GM12878 (cell line): ENCODE measurements around the gene NPC2. TPM values are rescaled to one million over a fixed set of nuclear protein-coding genes. Genes with fewer than 3 reads are reported as not detected.

Experiments used
- ATAC-seq: fragments of 200-7000 bp; cut with Tn5 transposase; 3 replicates; pipeline ENCODE4 v1.9.1; 2020; ENCODE audit warnings: mild to moderate bottlenecking, moderate library complexity
- BruUV-seq: library from RNA; stranded (reverse); fragments of 400-500 nt; replicated peaks from 2 replicates; lab custom pipeline; 2021; lab: Mats Ljungman, UMichigan
- CTCF ChIA-PET: fragments of 300-600 bp; sonication (Branson Sonifier 250); formaldehyde crosslinking; extraction: SDS; loops from one replicate; lab custom pipeline; 2021; ENCODE audit warnings: inconsistent platforms; lab: Yijun Ruan, JAX
- POLR2A ChIA-PET: fragments of 350-600 bp; formaldehyde crosslinking; extraction: SDS; loops from one replicate; lab custom pipeline; 2021; ENCODE audit warnings: inconsistent platforms; lab: Charles Lee
- RAD21 ChIA-PET: fragments of 300-600 bp; sonication (Branson Sonifier 250); formaldehyde crosslinking; loops from one replicate; lab custom pipeline; 2023; ENCODE audit warnings: antibody characterized with exemption; ENCODE audit not compliant: unreplicated experiment; lab: Charles Lee
- SMC1A ChIA-PET: fragments of 300-600 bp; sonication (Branson Sonifier 250); formaldehyde crosslinking; loops from one replicate; lab custom pipeline; 2023; ENCODE audit not compliant: unreplicated experiment, uncharacterized antibody; lab: Charles Lee
- DNase-seq: peaks from one replicate; pipeline ENCODE4 v3.0.0-alpha.2; 2011; ENCODE audit warnings: low read depth, low spot score
- FAIRE-seq: peaks from 3 replicates; lab custom pipeline; 2011; peaks lifted over from hg19 to GRCh38; lab: Jason Lieb, UNC
- H2AFZ ChIP-seq: 2 replicates; pipeline ENCODE4 v1.6.0; 2011; ENCODE audit warnings: low read depth, low read length, control low read depth; ENCODE audit not compliant: control insufficient read depth
- H3K27ac ChIP-seq: 2 replicates; pipeline ENCODE4 v1.5.1; 2011; ENCODE audit warnings: control low read depth; ENCODE audit not compliant: control insufficient read depth, insufficient read depth
- H3K27me3 ChIP-seq, 2 experiments: replicated peaks in 1 of 2; 2 replicates each; pipeline versions ENCODE4 v1.6.0 to v1.6.1; 2011; ENCODE audit warnings: low read length in 1 of 2; ENCODE audit not compliant: control insufficient read depth in 2 of 2, insufficient read depth in 2 of 2
- H3K36me3 ChIP-seq, 2 experiments: 2 replicates each; pipeline ENCODE4 v1.5.1; 2011; ENCODE audit warnings: low read length in 1 of 2; ENCODE audit not compliant: control insufficient read depth in 2 of 2, insufficient read depth in 2 of 2
- H3K4me1 ChIP-seq: 2 replicates; pipeline ENCODE4 v1.6.1; 2011; ENCODE audit warnings: mild to moderate bottlenecking, low read length, moderate library complexity, mixed read lengths; ENCODE audit not compliant: control insufficient read depth, insufficient read depth
- H3K4me2 ChIP-seq: 2 replicates; pipeline ENCODE4 v1.6.0; 2011; ENCODE audit warnings: control low read depth; ENCODE audit not compliant: control insufficient read depth, insufficient read depth
- H3K4me3 ChIP-seq: fragments of 200-600 bp; sonication (generic); 2 replicates; pipeline ENCODE4 v1.5.1; 2016
- H3K79me2 ChIP-seq: 2 replicates; pipeline ENCODE4 v1.6.0; 2011; ENCODE audit warnings: low read length; ENCODE audit not compliant: control insufficient read depth, insufficient read depth
- H3K9ac ChIP-seq: 2 replicates; pipeline ENCODE4 v1.8.0; 2011; ENCODE audit warnings: low read length, control low read depth, mixed read lengths; ENCODE audit not compliant: control insufficient read depth, insufficient read depth
- H3K9me3 ChIP-seq: replicated peaks from 3 replicates; pipeline ENCODE4 v1.5.1; 2011; ENCODE audit warnings: mild to moderate bottlenecking, low read length; ENCODE audit not compliant: control insufficient read depth, insufficient read depth
- H4K20me1 ChIP-seq: 2 replicates; pipeline ENCODE4 v1.6.0; 2011; ENCODE audit not compliant: control insufficient read depth, insufficient read depth
- BHLHE40 ChIP-seq, 2 experiments: fragments of 450-650 bp in 1 of 2; IDR thresholded peaks; 2 replicates each; pipeline ENCODE4 v1.6.1; 2011 to 2017; ENCODE audit warnings: low read depth in 2 of 2, borderline replicate concordance in 1 of 2, improper control_type of control experiment in 1 of 2, low read length in 1 of 2, mild to moderate bottlenecking in 1 of 2
- CREB1 ChIP-seq: IDR thresholded peaks from 2 replicates; pipeline ENCODE4 v1.6.1; 2012; ENCODE audit warnings: low read depth, mild to moderate bottlenecking, inconsistent platforms
- KAT2A ChIP-seq: conservative IDR thresholded peaks from 2 replicates; pipeline ENCODE4 v1.6.1; 2011; ENCODE audit warnings: low read depth, low read length; ENCODE audit not compliant: control insufficient read depth
- MYB ChIP-seq: fragments of 150-350 bp; IDR thresholded peaks from 2 replicates; pipeline ENCODE4 v1.6.1; 2014; ENCODE audit warnings: mild to moderate bottlenecking, low read depth, low read length, borderline replicate concordance
- PAX8 ChIP-seq: fragments of 450-650 bp; IDR thresholded peaks from 2 replicates; pipeline ENCODE4 v1.6.1; 2017; ENCODE audit warnings: mild to moderate bottlenecking, moderate library complexity
- RFX5 ChIP-seq: IDR thresholded peaks from 2 replicates; pipeline ENCODE4 v1.6.1; 2011; ENCODE audit warnings: low read depth, low read length, improper control_type of control experiment
- TCF12 ChIP-seq: IDR thresholded peaks from 2 replicates; pipeline ENCODE4 v1.6.1; 2011; ENCODE audit warnings: low read depth, mild to moderate bottlenecking, low read length
- TCF7 ChIP-seq: IDR thresholded peaks from 2 replicates; pipeline ENCODE4 v1.6.1; 2014; ENCODE audit warnings: antibody characterized with exemption, borderline replicate concordance
- WRNIP1 ChIP-seq: IDR thresholded peaks from 2 replicates; pipeline ENCODE4 v1.6.1; 2011; ENCODE audit warnings: low read depth, low read length, improper control_type of control experiment, borderline replicate concordance
- ZNF24 ChIP-seq: fragments of 450-650 bp; IDR thresholded peaks from 2 replicates; pipeline ENCODE4 v1.6.1; 2017; ENCODE audit warnings: antibody characterized with exemption, mild to moderate bottlenecking
- WGBS: methylation state at CpG from one replicate; pipeline ENCODE4 v1.1.6; 2016; ENCODE audit warnings: low lambda C conversion rate; ENCODE audit not compliant: insufficient replicate concordance, insufficient coverage; ENCODE audit errors: missing lambda C conversion rate; 5-methylcytosine and 5-hydroxymethylcytosine counted together
- in situ Hi-C: fragments of 300-500 bp; cut with MboI; formaldehyde crosslinking; loops from 9 replicates; pipeline ENCODE4 v1.14.3; 2018; ENCODE audit warnings: mixed read lengths
- intact Hi-C: fragments of 100-400 bp; cut with micrococcal nuclease; formaldehyde crosslinking; loops from one replicate; pipeline ENCODE4 v1.14.2; 2022; ENCODE audit not compliant: unreplicated experiment
- polyA plus RNA-seq, 11 experiments: library from polyadenylated mRNA; depleted of rRNA in 4 of 11; unstranded in 6 of 11; stranded (reverse) in 5 of 11; fragments of >200 nt; fragmentation: Nextera tagmentation in 4 of 11; fragmentation: Illumina TruSeq in 1 of 11; extraction: Ambion mirVana in 4 of 11; extraction: Trizol in 1 of 11; gene quantifications; 1 replicate in 1 of 11; 2 replicates in 10 of 11; pipeline versions ENCODE4 v1.2.1 to v1.2.3, GENCODE V29; 2011 to 2016; ENCODE audit warnings: inconsistent platforms in 2 of 11, missing spikeins in 2 of 11, low read depth in 1 of 11
- total RNA-seq, 4 experiments: library from RNA; depleted of rRNA in 3 of 4; stranded (reverse); fragments of >200 nt in 3 of 4; fragmentation: Illumina TruSeq in 1 of 4; extraction: Trizol in 1 of 4; gene quantifications; 2 replicates each; pipeline versions ENCODE4 v1.2.1 to v1.2.3, GENCODE V29; 2013 to 2021
- TF ChIP-seq, protein P1 (sequence below): IDR thresholded peaks from 2 replicates; pipeline ENCODE4 v1.6.1; 2011; ENCODE audit warnings: low read depth, mild to moderate bottlenecking, low read length, moderate library complexity, borderline replicate concordance; ENCODE audit errors: extremely low read depth
- TF ChIP-seq, protein P2 (sequence below): fragments of 150-350 bp; IDR thresholded peaks from 2 replicates; pipeline ENCODE4 v1.6.1; 2014; ENCODE audit warnings: mild to moderate bottlenecking, low read depth, low read length

NPC2 gene
- total and polyA plus RNA-seq, 10 of the 15 experiments (the other 5 are each of a cell fraction or from before 2014, with no cell fraction given), result 29.5 to 109 (median 59.1) TPM

DNA sequence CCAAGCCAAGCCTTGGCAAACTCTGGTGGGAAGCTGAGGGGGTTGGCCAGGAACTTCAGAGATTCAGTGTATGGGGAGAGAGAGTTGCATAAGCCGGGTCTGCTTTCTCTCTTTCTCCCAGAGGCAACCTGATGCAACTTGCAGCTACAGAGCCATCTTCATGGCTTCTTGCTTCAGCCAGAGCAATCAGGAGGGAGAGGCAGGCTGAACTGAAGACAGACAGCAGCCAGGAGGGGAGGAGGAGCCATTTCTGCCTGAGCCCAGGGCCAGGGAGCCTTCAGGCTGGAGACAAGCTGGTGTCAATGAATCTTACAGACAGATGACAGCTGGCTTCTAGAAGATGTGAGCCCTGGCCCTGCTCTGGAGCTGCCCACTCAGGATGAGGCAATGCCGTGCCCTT is 18.7 kb downstream of the NPC2 start:
- ATAC-seq, result no peak
- in situ Hi-C loops, result no loop called here

More for the DNA sequence above, 18.7 kb downstream of the NPC2 start:
- H4K20me1 ChIP-seq, result no peaks in the 10 kb centered on the region
- BruUV-seq, result no TSS peak
- no peaks in the 10 kb centered on the region for H3K9me3 ChIP-seq
- RAD21 ChIA-PET, result no interaction called here
- 56% methylated on average over 2 of the region's 2 CpGs for WGBS
- H3K36me3 ChIP-seq, result no peaks in the 10 kb centered on the region; a peak in 1 of 4 replicates
- H3K27me3 ChIP-seq, result no peaks in the 10 kb centered on the region
- DNase-seq (no peak), FAIRE-seq (no peak)
- POLR2A ChIA-PET, result no interaction called here
- H3K9ac ChIP-seq, result no peak overlapping the region
- H2AFZ ChIP-seq, result no peak overlapping the region
- CTCF ChIA-PET, result interaction anchor here (0.6 to 1.7 kb wide), 2 partner anchors 16 to 111 kb away, joined by 3 to 4 read pairs; no protein-coding TSS in a partner anchor
- no peaks in the 10 kb centered on the region for H3K79me2 ChIP-seq
- no peak overlapping the region for H3K4me3 ChIP-seq
- no peaks in the 10 kb centered on the region for H3K4me1 ChIP-seq
- intact Hi-C loops, result no loop called here
- no peak overlapping the region for H3K4me2 ChIP-seq
- TF ChIP-seq, protein P1, sequence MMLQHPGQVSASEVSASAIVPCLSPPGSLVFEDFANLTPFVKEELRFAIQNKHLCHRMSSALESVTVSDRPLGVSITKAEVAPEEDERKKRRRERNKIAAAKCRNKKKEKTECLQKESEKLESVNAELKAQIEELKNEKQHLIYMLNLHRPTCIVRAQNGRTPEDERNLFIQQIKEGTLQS, result no peak
- TF ChIP-seq RFX5 (no peak), MYB (no peak), ZNF24 (no peak), WRNIP1 (no peak), TCF12 (no peak), KAT2A (no peak), CREB1 (no peak), TCF7 (no peak), PAX8 (no peak), BHLHE40 (IDR thresholded peaks at IDR 0.05; ENCODE audit: borderline replicate concordance in 1 of 2, low read depth in 2 of 2, low read length in 1 of 2) (no peak)
- TF ChIP-seq, protein P2, sequence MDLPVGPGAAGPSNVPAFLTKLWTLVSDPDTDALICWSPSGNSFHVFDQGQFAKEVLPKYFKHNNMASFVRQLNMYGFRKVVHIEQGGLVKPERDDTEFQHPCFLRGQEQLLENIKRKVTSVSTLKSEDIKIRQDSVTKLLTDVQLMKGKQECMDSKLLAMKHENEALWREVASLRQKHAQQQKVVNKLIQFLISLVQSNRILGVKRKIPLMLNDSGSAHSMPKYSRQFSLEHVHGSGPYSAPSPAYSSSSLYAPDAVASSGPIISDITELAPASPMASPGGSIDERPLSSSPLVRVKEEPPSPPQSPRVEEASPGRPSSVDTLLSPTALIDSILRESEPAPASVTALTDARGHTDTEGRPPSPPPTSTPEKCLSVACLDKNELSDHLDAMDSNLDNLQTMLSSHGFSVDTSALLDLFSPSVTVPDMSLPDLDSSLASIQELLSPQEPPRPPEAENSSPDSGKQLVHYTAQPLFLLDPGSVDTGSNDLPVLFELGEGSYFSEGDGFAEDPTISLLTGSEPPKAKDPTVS, result no peak
- SMC1A ChIA-PET, result no interaction called here
- H3K27ac ChIP-seq, result no peak overlapping the region
